Activated CD4-positive, alpha-beta T cell treated with anti-CD3 and anti-CD28 coated beads, Interleukin-2, amount 10 ng/mL, durations not matched to agents 7 days and 5 days (primary cell): ENCODE data around the gene WRNIP1. TPM values are rescaled to one million over a fixed set of nuclear protein-coding genes. Genes with fewer than 3 reads are reported as not detected.

Experiments
- CTCF ChIA-PET: fragments of 350-600 bp; sonication (Branson Sonifier 250); formaldehyde crosslinking; loops from one replicate; lab custom pipeline; 2021; ENCODE audit warnings: antibody characterized with exemption; lab: Charles Lee
- POLR2A ChIA-PET: fragments of 350-600 bp; sonication (Branson Sonifier 250); formaldehyde crosslinking; loops from one replicate; lab custom pipeline; 2021; ENCODE audit warnings: antibody characterized with exemption; lab: Charles Lee
- DNase-seq: peaks from one replicate; pipeline ENCODE4 v3.0.0-alpha.2; 2020
- H3K27ac Mint-ChIP-seq: one replicate; pipeline ENCODE4 v1.8.0; 2021; ENCODE audit warnings: mild to moderate bottlenecking, moderate library complexity, mixed read lengths
- H3K27me3 Mint-ChIP-seq: one replicate; pipeline ENCODE4 v1.8.0; 2021; ENCODE audit warnings: mixed read lengths
- H3K36me3 Mint-ChIP-seq: one replicate; pipeline ENCODE4 v1.8.0; 2021; ENCODE audit warnings: low read depth, mixed read lengths
- H3K4me1 Mint-ChIP-seq: one replicate; pipeline ENCODE4 v1.8.0; 2021; ENCODE audit warnings: mixed read lengths
- H3K4me3 Mint-ChIP-seq: one replicate; pipeline ENCODE4 v1.8.0; 2021; ENCODE audit warnings: mild to moderate bottlenecking, moderate library complexity, mixed read lengths
- H3K9me3 Mint-ChIP-seq: one replicate; pipeline ENCODE4 v1.8.0; 2021; ENCODE audit warnings: mixed read lengths
- total RNA-seq, 2 experiments: library from RNA; stranded (reverse); gene quantifications; one replicate each; pipeline ENCODE4 v1.2.3, GENCODE V29; 2021

Gene WRNIP1
- total RNA-seq, 2 experiments from 2014 or later = 48.0 to 50.5 TPM

GRCh38 chr6:2767657-2768524, 2.7 kb downstream of the WRNIP1 start:
- H3K4me3 Mint-ChIP-seq = peak overlapping the region; percentile 94
- peaks cover 43% of the 10 kb centered on the region for H3K36me3 Mint-ChIP-seq
- H3K4me1 Mint-ChIP-seq = peaks cover 52% of the 10 kb centered on the region
- H3K9me3 Mint-ChIP-seq = no peaks in the 10 kb centered on the region
- no peaks in the 10 kb centered on the region for H3K27me3 Mint-ChIP-seq
- DNase-seq = no peak
- H3K27ac Mint-ChIP-seq = peak overlapping the region; percentile 32
- ChIA-PET CTCF (interaction anchor here (0.9 to 3.2 kb wide), 12 partner anchors 16 to 484 kb away, joined by 3 to 12 read pairs (median 4); partner anchors contain the start of gene SERPINB1), POLR2A (interaction anchor here (1.1 kb wide), 1 partner anchor 74 kb away, joined by 5 read pairs; the partner anchor contains the start of gene SERPINB1)

- no peaks in the 10 kb centered on the region for H3K9me3 Mint-ChIP-seq
- H3K4me1 Mint-ChIP-seq = peaks cover 58% of the 10 kb centered on the region
These were observed 3.5 kb downstream of the WRNIP1 start for GRCh38 chr6:2768696-2769095.

GRCh38 chr6:2770171-2770570, 5.0 kb downstream of the WRNIP1 start:
- no peaks in the 10 kb centered on the region for H3K9me3 Mint-ChIP-seq
- CTCF ChIA-PET = interaction anchor here (3.2 kb wide), 1 partner anchor 76 kb away, joined by 8 read pairs; no protein-coding TSS in a partner anchor
- POLR2A ChIA-PET = interaction anchor here (0.5 kb wide), 1 partner anchor 53 kb away, joined by 9 read pairs; no protein-coding TSS in a partner anchor
- no peak overlapping the region for H3K4me3 Mint-ChIP-seq
- H3K27ac Mint-ChIP-seq = no peak overlapping the region
- no peaks in the 10 kb centered on the region for H3K27me3 Mint-ChIP-seq
- peaks cover 54% of the 10 kb centered on the region for H3K36me3 Mint-ChIP-seq
- no peak for DNase-seq
- H3K4me1 Mint-ChIP-seq = peaks cover 56% of the 10 kb centered on the region

More at GRCh38 chr6:2768696-2769095, 3.5 kb downstream of the WRNIP1 start:
- no peak for DNase-seq
- H3K36me3 Mint-ChIP-seq = peaks cover 49% of the 10 kb centered on the region
- H3K27ac Mint-ChIP-seq = peak overlapping the region; percentile 42
- peak overlapping the region; percentile 94 for H3K4me3 Mint-ChIP-seq
- POLR2A ChIA-PET = interaction anchor here (1.1 kb wide), 1 partner anchor 73 kb away, joined by 5 read pairs; the partner anchor contains the start of gene SERPINB1
- CTCF ChIA-PET = interaction anchor here (0.7 to 3.2 kb wide), 14 partner anchors 11 to 483 kb away, joined by 3 to 8 read pairs (median 4); partner anchors contain the start of gene SERPINB1
- H3K27me3 Mint-ChIP-seq = no peaks in the 10 kb centered on the region

GRCh38 chr6:2771079-2771478, 5.9 kb downstream of the WRNIP1 start:
- DNase-seq = no peak
- Mint-ChIP-seq H3K9me3 (no peaks in the 10 kb centered on the region), H3K36me3 (peaks cover 57% of the 10 kb centered on the region), H3K4me1 (peaks cover 59% of the 10 kb centered on the region), H3K4me3 (no peak overlapping the region), H3K27ac (no peak overlapping the region), H3K27me3 (no peaks in the 10 kb centered on the region)
- ChIA-PET CTCF (interaction anchor here (0.7 to 3.2 kb wide), 2 partner anchors 20 to 75 kb away, joined by 3 to 8 read pairs; no protein-coding TSS in a partner anchor), POLR2A (no interaction called here)

GRCh38 chr6:2772840-2773239, 7.6 kb downstream of the WRNIP1 start:
- no peak for DNase-seq
- Mint-ChIP-seq H3K4me1 (peaks cover 54% of the 10 kb centered on the region), H3K27me3 (no peaks in the 10 kb centered on the region), H3K4me3 (no peak overlapping the region), H3K36me3 (peaks cover 54% of the 10 kb centered on the region), H3K9me3 (no peaks in the 10 kb centered on the region), H3K27ac (no peak overlapping the region)
- ChIA-PET POLR2A (no interaction called here), CTCF (interaction anchor here (0.5 to 1.9 kb wide), 7 partner anchors 7 to 73 kb away, joined by 3 to 5 read pairs (median 4); partner anchors contain the start of genes MYLK4 and WRNIP1)

GRCh38 chr6:2773449-2773848, 8.3 kb downstream of the WRNIP1 start:
- no peaks in the 10 kb centered on the region for H3K27me3 Mint-ChIP-seq
- ChIA-PET POLR2A (no interaction called here), CTCF (interaction anchor here (0.5 to 1.9 kb wide), 6 partner anchors 8 to 163 kb away, joined by 3 to 5 read pairs (median 4); partner anchors contain the start of genes MYLK4 and WRNIP1)
- no peak for DNase-seq
- no peak overlapping the region for H3K27ac Mint-ChIP-seq
- H3K36me3 Mint-ChIP-seq = peaks cover 50% of the 10 kb centered on the region
- no peaks in the 10 kb centered on the region for H3K9me3 Mint-ChIP-seq
- peaks cover 48% of the 10 kb centered on the region for H3K4me1 Mint-ChIP-seq
- H3K4me3 Mint-ChIP-seq = no peak overlapping the region

GRCh38 chr6:2775003-2775402, 9.8 kb downstream of the WRNIP1 start:
- no peak overlapping the region for H3K27ac Mint-ChIP-seq
- no peak overlapping the region for H3K4me3 Mint-ChIP-seq
- H3K9me3 Mint-ChIP-seq = no peaks in the 10 kb centered on the region
- ChIA-PET CTCF (interaction anchor here (0.6 to 1.6 kb wide), 3 partner anchors 9 to 211 kb away, joined by 4 to 6 read pairs (median 5); partner anchors contain the start of gene WRNIP1), POLR2A (no interaction called here)
- H3K36me3 Mint-ChIP-seq = peaks cover 49% of the 10 kb centered on the region
- DNase-seq = no peak
- H3K4me1 Mint-ChIP-seq = peaks cover 37% of the 10 kb centered on the region
- H3K27me3 Mint-ChIP-seq = no peaks in the 10 kb centered on the region

GRCh38 chr6:2777249-2777648, 12.1 kb downstream of the WRNIP1 start:
- no peaks in the 10 kb centered on the region for H3K27me3 Mint-ChIP-seq
- H3K9me3 Mint-ChIP-seq = no peaks in the 10 kb centered on the region
- H3K4me3 Mint-ChIP-seq = no peak overlapping the region
- H3K4me1 Mint-ChIP-seq = peaks cover 26% of the 10 kb centered on the region
- DNase-seq = no peak
- ChIA-PET POLR2A (interaction anchor here (0.5 kb wide), 1 partner anchor 14 kb away, joined by 4 read pairs; no protein-coding TSS in a partner anchor), CTCF (interaction anchor here (3.1 kb wide), 1 partner anchor 11 kb away, joined by 9 read pairs; no protein-coding TSS in a partner anchor)
- no peak overlapping the region for H3K27ac Mint-ChIP-seq
- H3K36me3 Mint-ChIP-seq = peaks cover 39% of the 10 kb centered on the region

GRCh38 chr6:2780102-2780737, 15.0 kb downstream of the WRNIP1 start:
- CTCF ChIA-PET = interaction anchor here (0.6 to 1.2 kb wide), 4 partner anchors 11 to 60 kb away, joined by 3 to 4 read pairs (median 4); partner anchors contain the start of gene WRNIP1

GRCh38 chr6:2781685-2782355, 16.6 kb downstream of the WRNIP1 start:
- Mint-ChIP-seq H3K4me1 (peaks cover 15% of the 10 kb centered on the region), H3K9me3 (no peaks in the 10 kb centered on the region), H3K4me3 (no peak overlapping the region), H3K27me3 (no peaks in the 10 kb centered on the region), H3K27ac (no peak overlapping the region), H3K36me3 (peaks cover 41% of the 10 kb centered on the region)
- DNase-seq = no peak
- CTCF ChIA-PET = interaction anchor here (0.9 to 3.0 kb wide), 4 partner anchors 9 to 14 kb away, joined by 3 to 14 read pairs (median 4); no protein-coding TSS in a partner anchor
- POLR2A ChIA-PET = no interaction called here

More at GRCh38 chr6:2780102-2780737, 15.0 kb downstream of the WRNIP1 start:
- H3K9me3 Mint-ChIP-seq = no peaks in the 10 kb centered on the region
- H3K27me3 Mint-ChIP-seq = no peaks in the 10 kb centered on the region
- H3K27ac Mint-ChIP-seq = no peak overlapping the region
- POLR2A ChIA-PET = no interaction called here
- no peak for DNase-seq
- peaks cover 17% of the 10 kb centered on the region for H3K4me1 Mint-ChIP-seq
- peaks cover 33% of the 10 kb centered on the region for H3K36me3 Mint-ChIP-seq
- no peak overlapping the region for H3K4me3 Mint-ChIP-seq

- Mint-ChIP-seq H3K4me1 (peaks cover 15% of the 10 kb centered on the region), H3K27me3 (no peaks in the 10 kb centered on the region), H3K4me3 (no peak overlapping the region), H3K9me3 (no peaks in the 10 kb centered on the region), H3K36me3 (peaks cover 44% of the 10 kb centered on the region), H3K27ac (peak overlapping the region; percentile 15)
- CTCF ChIA-PET = interaction anchor here (1.0 to 3.0 kb wide), 4 partner anchors 9 to 244 kb away, joined by 3 to 14 read pairs (median 3); no protein-coding TSS in a partner anchor
- POLR2A ChIA-PET = no interaction called here
- no peak for DNase-seq
These were observed 17.1 kb downstream of the WRNIP1 start for GRCh38 chr6:2782356-2782708.
